K562 (cell line): Measurements from ENCODE around the gene GPR85. TPM values are rescaled to one million over a fixed set of nuclear protein-coding genes. Genes with fewer than 3 reads are reported as not detected.

Source experiments
- ATAC-seq: fragments of 200-7000 bp; cut with Tn5 transposase; 3 replicates; pipeline ENCODE4 v1.9.1; 2020; ENCODE audit warnings: moderate library complexity
- BruUV-seq: library from RNA; stranded (reverse); fragments of 400-500 nt; replicated peaks from 2 replicates; lab custom pipeline; 2021; lab: Mats Ljungman, UMichigan
- CTCF ChIA-PET: fragments of 300-600 bp; formaldehyde crosslinking; extraction: SDS; loops from one replicate; lab custom pipeline; 2021; ENCODE audit warnings: low intra/inter-chr PET ratio; lab: Yijun Ruan, JAX
- POLR2A ChIA-PET: fragments of 300-600, 350-650 bp; sonication (Branson Sonifier 250); formaldehyde crosslinking; extraction: SDS; loops from one replicate; lab custom pipeline; 2021; ENCODE audit warnings: antibody characterized with exemption, inconsistent platforms; lab: Yijun Ruan, JAX
- DNase-seq, 4 experiments: peaks; one replicate each; pipeline versions ENCODE4 v3.0.0 to v3.0.0-alpha.2; 2011 to 2018; ENCODE audit warnings: low spot score in 3 of 4, mixed read lengths in 3 of 4; ENCODE audit errors: extremely low read depth in 1 of 4
- FAIRE-seq: peaks from 2 replicates; lab custom pipeline; 2011; peaks lifted over from hg19 to GRCh38; lab: Jason Lieb, UNC
- H2AFZ ChIP-seq: 2 replicates; pipeline ENCODE4 v1.6.0; 2011; ENCODE audit warnings: low read depth, low read length, control low read depth, inconsistent platforms
- H3K27ac ChIP-seq: fragments of 200-600 bp; 3 replicates; pipeline ENCODE4 v1.8.0; 2011; ENCODE audit warnings: low read depth, mild to moderate bottlenecking, control low read depth, inconsistent platforms, low read length, moderate library complexity, mixed read lengths; ENCODE audit errors: extremely low read depth
- H3K27me3 ChIP-seq, 2 experiments: fragments of 300-600 bp in 1 of 2; 2 replicates in 1 of 2; 3 replicates in 1 of 2; pipeline versions ENCODE4 v1.6.0 to v1.8.0; 2011; ENCODE audit warnings: inconsistent platforms in 2 of 2, low read length in 2 of 2, mild to moderate bottlenecking in 1 of 2, mixed read lengths in 1 of 2, moderate library complexity in 1 of 2; ENCODE audit not compliant: control insufficient read depth in 2 of 2, insufficient read depth in 2 of 2
- H3K36me3 ChIP-seq: fragments of 300-600 bp; 3 replicates; pipeline ENCODE4 v1.8.0; 2011; ENCODE audit warnings: mild to moderate bottlenecking, low read length, inconsistent platforms; ENCODE audit not compliant: control insufficient read depth, insufficient read depth
- H3K4me1 ChIP-seq, 2 experiments: fragments of 200-600 bp in 1 of 2; replicated peaks in 1 of 2; 2 replicates in 1 of 2; 3 replicates in 1 of 2; pipeline versions ENCODE4 v1.5.1 to v1.8.0; 2011; ENCODE audit warnings: inconsistent platforms in 2 of 2, low read length in 2 of 2, mild to moderate bottlenecking in 1 of 2, mixed read lengths in 1 of 2, moderate library complexity in 1 of 2; ENCODE audit not compliant: control insufficient read depth in 2 of 2, insufficient read depth in 2 of 2
- H3K4me2 ChIP-seq: 2 replicates; pipeline ENCODE4 v1.6.1; 2011; ENCODE audit warnings: low read length, control low read depth, inconsistent platforms, mixed read lengths; ENCODE audit not compliant: insufficient read depth
- H3K4me3 ChIP-seq: fragments of 200-600 bp; sonication (generic), shearing (Covaris generic); 2 replicates; pipeline ENCODE4 v1.5.1; 2016; ENCODE audit warnings: control low read depth, inconsistent platforms
- H3K79me2 ChIP-seq: fragments of 200-600 bp; 3 replicates; pipeline ENCODE4 v1.8.0; 2011; ENCODE audit warnings: low read length, inconsistent platforms; ENCODE audit not compliant: control insufficient read depth, insufficient read depth
- H3K9ac ChIP-seq, 2 experiments: 2 replicates each; pipeline versions ENCODE4 v1.6.0 to v1.6.1; 2011; ENCODE audit warnings: low read depth in 2 of 2, low read length in 2 of 2, control low read depth in 1 of 2, inconsistent platforms in 1 of 2, mild to moderate bottlenecking in 1 of 2, mixed read lengths in 1 of 2; ENCODE audit not compliant: insufficient read depth in 1 of 2
- H3K9me1 ChIP-seq: one replicate; pipeline ENCODE4 v1.6.0; 2011; ENCODE audit warnings: inconsistent platforms, mild to moderate bottlenecking, low read length, moderate library complexity; ENCODE audit not compliant: control insufficient read depth, insufficient read depth
- H3K9me3 ChIP-seq: replicated peaks from 2 replicates; pipeline ENCODE4 v1.5.1; 2011; ENCODE audit warnings: low read depth, low read length, inconsistent platforms; ENCODE audit not compliant: control insufficient read depth, insufficient read depth
- H4K20me1 ChIP-seq: replicated peaks from 2 replicates; pipeline ENCODE4 v1.6.1; 2011; ENCODE audit warnings: low read length, inconsistent platforms, mixed read lengths; ENCODE audit not compliant: control insufficient read depth, insufficient read depth
- CCAR2 ChIP-seq: fragments of 200-400 bp; formaldehyde crosslinking; IDR thresholded peaks from 2 replicates; pipeline ENCODE4 v1.6.1; 2017; ENCODE audit warnings: mild to moderate bottlenecking, low read depth, low read length
- ETV6 ChIP-seq, 3 experiments: fragments of 150-350 bp in 1 of 3; sonication (generic) in 1 of 3; formaldehyde crosslinking in 1 of 3; IDR thresholded peaks; 2 replicates each; pipeline versions ENCODE4 v1.6.1 to v1.8.0; 2014 to 2022; ENCODE audit warnings: borderline replicate concordance in 2 of 3, low read depth in 2 of 3, antibody characterized with exemption in 1 of 3, low read length in 1 of 3, mild to moderate bottlenecking in 1 of 3, missing genetic modification reagents in 1 of 3
- PURB ChIP-seq: sonication (generic); formaldehyde crosslinking; IDR thresholded peaks from 2 replicates; pipeline ENCODE4 v1.9.0; 2021; ENCODE audit warnings: low read depth, mild to moderate bottlenecking, missing genetic modification reagents
- RHOXF2B ChIP-seq: fragments of 250-450 bp; sonication (Bioruptor Pico); conservative IDR thresholded peaks from 2 replicates; pipeline ENCODE4 v1.5.1; 2021
- SREBF2 ChIP-seq: sonication (generic); formaldehyde crosslinking; IDR thresholded peaks from 2 replicates; pipeline ENCODE4 v1.4.0; 2020; ENCODE audit warnings: mild to moderate bottlenecking, missing genetic modification reagents
- ZNF133 ChIP-seq: fragments of 250-450 bp; sonication (Bioruptor Pico); IDR thresholded peaks from 2 replicates; pipeline ENCODE4 v1.4.0; 2020; ENCODE audit warnings: mild to moderate bottlenecking
- ZNF41 ChIP-seq: fragments of 250-450 bp; sonication (Bioruptor Pico); conservative IDR thresholded peaks from 2 replicates; pipeline ENCODE4 v1.4.0; 2020; ENCODE audit warnings: mild to moderate bottlenecking
- ZZZ3 ChIP-seq: fragments of 450-650 bp; IDR thresholded peaks from 2 replicates; pipeline ENCODE4 v1.6.1; 2016; ENCODE audit warnings: antibody characterized with exemption, mild to moderate bottlenecking, moderate library complexity
- WGBS: fragments of 100-300 bp; shearing (Covaris generic); methylation state at CpG from one replicate; pipeline ENCODE4 v1.1.6; 2016; ENCODE audit warnings: low coverage, mixed read lengths; ENCODE audit not compliant: insufficient coverage; ENCODE audit errors: missing lambda C conversion rate; 5-methylcytosine and 5-hydroxymethylcytosine counted together
- in situ Hi-C: fragments of 300-500 bp; cut with MboI; formaldehyde crosslinking; loops from 4 replicates; pipeline ENCODE4 v1.15.0; 2018; ENCODE audit warnings: inconsistent platforms, mixed read lengths
- intact Hi-C: fragments of 100-400 bp; cut with micrococcal nuclease; formaldehyde crosslinking; loops from 2 replicates; pipeline ENCODE4 v1.14.2; 2022
- polyA plus RNA-seq, 8 experiments: library from polyadenylated mRNA; depleted of rRNA in 4 of 8; stranded (reverse) in 5 of 8; unstranded in 3 of 8; fragments of >200 nt; fragmentation: Nextera tagmentation in 2 of 8; fragmentation: Illumina TruSeq in 1 of 8; extraction: Ambion mirVana in 2 of 8; extraction: Trizol in 1 of 8; gene quantifications; 2 replicates each; pipeline versions ENCODE4 v1.2.1 to v1.2.3, GENCODE V29; 2011 to 2014; ENCODE audit warnings: inconsistent platforms in 1 of 8, missing spikeins in 1 of 8
- total RNA-seq, 7 experiments: library from RNA; depleted of rRNA in 6 of 7; stranded (reverse); fragments of >200 nt in 6 of 7; fragmentation: Illumina TruSeq in 2 of 7; extraction: Trizol in 2 of 7; gene quantifications; 2 replicates each; pipeline versions ENCODE4 v1.2.1 to v1.2.3, GENCODE V29; 2011 to 2021; ENCODE audit warnings: low replicate concordance in 1 of 7
- TF ChIP-seq, protein P1 (sequence below): sonication (generic); formaldehyde crosslinking; IDR thresholded peaks from 2 replicates; pipeline ENCODE4 v1.8.1; 2023; ENCODE audit warnings: mild to moderate bottlenecking, missing genetic modification reagents
- TF ChIP-seq, protein P2 (sequence below): fragments of 250-450 bp; sonication (Bioruptor Pico); IDR thresholded peaks from 2 replicates; pipeline ENCODE4 v1.4.0; 2020; ENCODE audit warnings: mild to moderate bottlenecking, moderate library complexity, borderline replicate concordance
- TF ChIP-seq, protein P3 (sequence below): fragments of 250-450 bp; sonication (Bioruptor Pico); IDR thresholded peaks from 2 replicates; pipeline ENCODE4 v1.5.0; 2021; ENCODE audit warnings: mild to moderate bottlenecking, moderate library complexity

The GPR85 gene
- total and polyA plus RNA-seq, 9 of the 15 experiments (the other 6 are each of a cell fraction or from before 2014, with no cell fraction given), result 2.9 to 18.2 (median 4.0) TPM

DNA sequence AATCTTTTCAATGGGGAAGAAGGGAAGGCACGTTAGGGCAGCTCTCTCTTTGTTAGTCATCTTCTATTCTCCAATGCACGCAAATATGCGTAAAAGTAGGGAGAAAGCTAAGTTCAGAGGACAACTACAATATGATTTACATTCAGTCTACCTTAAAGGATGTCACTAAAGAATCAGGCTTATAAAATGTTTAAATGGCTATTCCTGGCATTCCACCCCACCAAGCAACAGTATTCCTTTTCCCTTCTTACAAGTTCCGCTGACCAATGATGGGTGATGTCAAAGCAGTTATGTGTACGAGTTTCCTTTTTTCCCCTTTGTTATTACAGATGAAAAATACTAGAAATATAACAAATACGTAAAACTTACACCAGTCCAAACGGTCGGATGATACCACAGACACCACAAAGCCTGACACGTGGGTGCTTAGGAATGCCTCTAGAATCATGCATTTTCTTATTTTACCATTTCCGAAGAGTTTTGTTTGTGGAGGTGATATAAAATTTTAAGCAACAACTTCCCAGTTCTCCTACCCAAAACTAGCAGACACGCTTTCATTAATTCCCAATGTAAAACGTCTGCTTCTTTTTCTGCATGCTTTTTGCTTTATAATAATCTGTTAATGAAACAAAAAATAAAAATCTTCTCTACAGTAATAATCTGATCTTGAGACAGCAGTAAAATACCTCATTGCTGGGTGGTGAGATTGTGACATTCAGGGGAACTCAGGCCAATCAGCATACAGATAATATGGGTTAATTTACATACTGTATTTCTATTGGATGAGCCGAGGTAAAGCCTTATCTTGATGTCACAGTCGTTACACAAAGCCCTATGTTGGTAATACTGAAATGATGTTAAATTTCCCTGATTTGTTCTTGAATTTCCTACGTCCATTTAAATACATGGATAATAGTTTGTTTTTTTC lies 708 bp upstream of the GPR85 start:
- ChIA-PET CTCF (interaction anchor here (0.6 kb wide), 1 partner anchor 137 kb away, joined by 3 read pairs; no protein-coding TSS in a partner anchor), POLR2A (interaction anchor here (0.8 to 1.3 kb wide), 5 partner anchors 10 to 31 kb away, joined by 3 to 7 read pairs (median 5); partner anchors contain the start of gene SMIM30)
- Histone ChIP-seq H3K36me3 (no peaks in the 10 kb centered on the region), H3K9me3 (no peaks in the 10 kb centered on the region), H4K20me1 (no peaks in the 10 kb centered on the region), H3K27me3 (no peaks in the 10 kb centered on the region), H3K9ac (peak overlapping the region in 1 of 2 experiments; percentile 66; a peak in 2 of 4 replicates), H3K4me2 (peak overlapping the region; percentile 67), H3K4me3 (peak overlapping the region; percentile 49), H3K4me1 (peaks cover 8 to 33% of the 10 kb centered on the region in 2 experiments), H3K79me2 (no peaks in the 10 kb centered on the region), H3K27ac (peak overlapping the region; percentile 64), H3K9me1 (no peaks in the 10 kb centered on the region), H2AFZ (peak overlapping the region; percentile 99)
- DNase-seq (peak; percentile 76 to 96 (median 84)), ATAC-seq (peak; percentile 94), FAIRE-seq (peak; percentile 86)
- 7% methylated on average over 15 of the region's 15 CpGs for WGBS
- in situ Hi-C loops (no loop called here), intact Hi-C loops (loop anchor here (1.0 to 2.0 kb wide), 3 partner anchors 31 to 147 kb away; partner anchors contain the start of gene SMIM30)
- TSS peak; percentile 81 for BruUV-seq
- no peak for TF ChIP-seq CCAR2
- no peak for TF ChIP-seq ZNF133 (CRISPR knock-in tag)
- no peak for TF ChIP-seq ZZZ3
- TF ChIP-seq SREBF2 (CRISPR knock-in tag), result no peak
- TF ChIP-seq ETV6 (IDR thresholded peaks at IDR 0.05; ENCODE audit: borderline replicate concordance in 1 of 2, low read depth in 2 of 2, low read length in 1 of 2), result no peak; a peak in 1 of 4 replicates
- TF ChIP-seq ETV6 (CRISPR knock-in tag; IDR thresholded peaks at IDR 0.05; ENCODE audit: borderline replicate concordance), result no peak
- TF ChIP-seq, protein P1, sequence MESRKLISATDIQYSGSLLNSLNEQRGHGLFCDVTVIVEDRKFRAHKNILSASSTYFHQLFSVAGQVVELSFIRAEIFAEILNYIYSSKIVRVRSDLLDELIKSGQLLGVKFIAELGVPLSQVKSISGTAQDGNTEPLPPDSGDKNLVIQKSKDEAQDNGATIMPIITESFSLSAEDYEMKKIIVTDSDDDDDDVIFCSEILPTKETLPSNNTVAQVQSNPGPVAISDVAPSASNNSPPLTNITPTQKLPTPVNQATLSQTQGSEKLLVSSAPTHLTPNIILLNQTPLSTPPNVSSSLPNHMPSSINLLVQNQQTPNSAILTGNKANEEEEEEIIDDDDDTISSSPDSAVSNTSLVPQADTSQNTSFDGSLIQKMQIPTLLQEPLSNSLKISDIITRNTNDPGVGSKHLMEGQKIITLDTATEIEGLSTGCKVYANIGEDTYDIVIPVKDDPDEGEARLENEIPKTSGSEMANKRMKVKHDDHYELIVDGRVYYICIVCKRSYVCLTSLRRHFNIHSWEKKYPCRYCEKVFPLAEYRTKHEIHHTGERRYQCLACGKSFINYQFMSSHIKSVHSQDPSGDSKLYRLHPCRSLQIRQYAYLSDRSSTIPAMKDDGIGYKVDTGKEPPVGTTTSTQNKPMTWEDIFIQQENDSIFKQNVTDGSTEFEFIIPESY (CRISPR knock-in tag), result no peak
- no peak for TF ChIP-seq RHOXF2B (CRISPR knock-in tag)
- TF ChIP-seq ZNF41 (CRISPR knock-in tag), result no peak; the same call in 1 of the 2 replicates
- no peak for TF ChIP-seq PURB (CRISPR knock-in tag)
- TF ChIP-seq, protein P2, sequence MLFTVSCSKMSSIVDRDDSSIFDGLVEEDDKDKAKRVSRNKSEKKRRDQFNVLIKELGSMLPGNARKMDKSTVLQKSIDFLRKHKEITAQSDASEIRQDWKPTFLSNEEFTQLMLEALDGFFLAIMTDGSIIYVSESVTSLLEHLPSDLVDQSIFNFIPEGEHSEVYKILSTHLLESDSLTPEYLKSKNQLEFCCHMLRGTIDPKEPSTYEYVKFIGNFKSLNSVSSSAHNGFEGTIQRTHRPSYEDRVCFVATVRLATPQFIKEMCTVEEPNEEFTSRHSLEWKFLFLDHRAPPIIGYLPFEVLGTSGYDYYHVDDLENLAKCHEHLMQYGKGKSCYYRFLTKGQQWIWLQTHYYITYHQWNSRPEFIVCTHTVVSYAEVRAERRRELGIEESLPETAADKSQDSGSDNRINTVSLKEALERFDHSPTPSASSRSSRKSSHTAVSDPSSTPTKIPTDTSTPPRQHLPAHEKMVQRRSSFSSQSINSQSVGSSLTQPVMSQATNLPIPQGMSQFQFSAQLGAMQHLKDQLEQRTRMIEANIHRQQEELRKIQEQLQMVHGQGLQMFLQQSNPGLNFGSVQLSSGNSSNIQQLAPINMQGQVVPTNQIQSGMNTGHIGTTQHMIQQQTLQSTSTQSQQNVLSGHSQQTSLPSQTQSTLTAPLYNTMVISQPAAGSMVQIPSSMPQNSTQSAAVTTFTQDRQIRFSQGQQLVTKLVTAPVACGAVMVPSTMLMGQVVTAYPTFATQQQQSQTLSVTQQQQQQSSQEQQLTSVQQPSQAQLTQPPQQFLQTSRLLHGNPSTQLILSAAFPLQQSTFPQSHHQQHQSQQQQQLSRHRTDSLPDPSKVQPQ (CRISPR knock-in tag), result no peak
- TF ChIP-seq, protein P3, sequence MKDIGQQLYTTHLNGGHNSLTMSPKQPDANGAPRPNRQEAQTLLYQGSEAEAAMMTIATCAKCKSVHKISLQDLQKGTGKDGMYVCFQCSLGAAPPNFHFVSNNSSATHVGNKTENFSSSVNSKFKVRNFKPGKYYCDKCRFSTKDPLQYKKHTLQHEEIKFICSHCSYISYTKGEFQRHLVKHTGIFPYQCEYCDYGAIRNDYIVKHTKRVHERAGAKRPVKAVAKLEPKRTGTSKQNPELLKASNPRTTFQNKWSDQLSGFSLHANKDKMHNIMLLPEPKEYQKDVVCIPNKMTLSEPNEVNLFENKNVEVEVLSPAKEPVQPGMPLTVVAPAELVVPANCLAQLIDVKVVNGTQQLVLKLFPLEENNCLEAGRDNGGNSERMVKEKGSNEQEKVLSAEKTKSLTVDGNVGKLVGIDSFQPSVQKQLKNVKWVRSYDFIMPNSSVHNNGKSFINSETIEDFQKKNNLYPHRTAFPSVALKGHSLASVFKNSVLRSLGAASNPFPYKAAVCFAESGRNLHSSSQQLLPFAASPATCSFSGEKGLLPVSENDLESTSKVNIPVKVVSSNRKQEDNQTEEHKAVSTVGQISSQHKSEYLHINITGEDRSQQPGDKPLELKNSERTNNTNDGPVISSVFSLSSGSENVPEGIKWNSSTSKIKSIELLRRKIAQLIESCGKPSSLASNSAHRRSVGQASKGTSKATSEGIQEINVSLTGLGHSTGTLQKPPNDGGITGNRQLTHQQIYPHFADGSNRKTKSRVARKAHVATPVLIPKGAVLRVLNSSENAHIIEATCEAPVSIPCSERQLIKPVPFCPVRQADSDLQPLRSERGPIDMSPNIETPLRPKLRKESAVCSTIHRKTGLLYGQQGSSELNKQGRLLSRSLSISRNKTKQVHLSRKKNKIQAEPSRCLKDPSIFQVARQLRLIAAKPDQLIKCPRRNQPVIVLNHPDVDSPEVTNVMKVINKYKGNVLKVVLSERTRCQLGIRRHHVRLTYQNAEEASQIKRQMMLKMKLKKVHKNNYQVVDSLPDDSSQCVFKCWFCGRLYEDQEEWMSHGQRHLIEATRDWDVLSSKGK, result no peak
